Dermis microvascular lymphatic vessel endothelial cell (primary cell): ENCODE results near the gene SMS. TPM values are rescaled to one million over a fixed set of nuclear protein-coding genes. Genes with fewer than 3 reads are reported as not detected.
"Not testable (repeated sequence)": the region's sequence is repeated elsewhere in the genome, so short reads cannot be mapped to it uniquely, and the experiment has no call there.

Source experiments
- DNase-seq, 2 donors: peaks; one replicate each; pipeline versions ENCODE4 v3.0.0 to v3.0.0-alpha.2; 2010; ENCODE audit warnings: low read depth in 2 of 2
- total RNA-seq: library from RNA; depleted of rRNA; stranded (reverse); fragments of >200 nt; gene quantifications from 2 replicates; pipeline ENCODE4 v1.2.1, GENCODE V29; 2014

SMS gene
- total RNA-seq, 1 donor from 2014 or later, result 181 TPM

GRCh38 chrX:21950557-21950956 lies 10.0 kb downstream of the SMS start:
- not testable (repeated sequence) for DNase-seq

DNA sequence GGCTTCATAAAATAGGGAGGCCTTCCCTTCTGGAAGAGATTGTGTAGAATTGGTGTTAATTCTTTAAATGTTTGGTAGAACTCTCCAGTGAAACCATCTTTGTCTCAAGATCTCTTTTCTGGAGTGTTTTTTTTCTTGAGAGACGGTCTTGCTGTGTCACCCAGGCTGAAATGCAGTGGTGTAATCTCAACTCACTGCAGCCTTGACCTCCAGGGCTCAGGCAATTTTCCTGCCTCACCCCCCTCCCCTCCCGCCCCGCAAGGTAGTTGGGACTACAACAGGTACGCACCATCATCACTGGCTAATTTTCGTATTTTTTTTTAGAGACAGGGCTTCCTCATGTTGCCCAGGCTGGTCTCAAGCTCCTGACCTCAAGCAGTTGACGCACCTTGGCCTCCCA lies 12.1 kb downstream of the SMS start:
- DNase-seq, result no peak

- not testable (repeated sequence) for DNase-seq
These were observed 12.8 kb downstream of the SMS start for GRCh38 chrX:21953195-21953830.

GRCh38 chrX:21955403-21956189 lies 15.1 kb downstream of the SMS start:
- DNase-seq, result no peak

GRCh38 chrX:21956783-21957182 lies 16.3 kb downstream of the SMS start:
- DNase-seq, result no peak

DNA sequence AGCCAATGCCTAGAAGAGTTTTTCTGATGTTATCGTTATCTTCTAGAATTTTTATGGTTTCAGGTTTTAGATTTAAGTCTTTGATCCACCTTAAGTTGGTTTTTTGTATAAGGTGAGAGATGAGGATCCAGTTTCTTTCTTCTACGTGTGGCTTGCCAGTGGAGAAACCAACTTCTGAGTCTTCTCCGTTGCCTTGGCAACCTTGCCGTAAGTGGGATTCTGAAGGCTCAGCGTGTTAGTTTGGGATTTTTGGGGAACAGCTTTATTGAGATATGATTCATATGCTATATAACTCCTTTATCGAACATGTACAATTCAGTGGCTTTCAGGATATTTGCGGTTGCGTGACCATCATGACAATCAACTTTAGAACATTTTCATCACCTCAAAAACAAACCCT lies 17.7 kb downstream of the SMS start:
- no peak for DNase-seq

- no peak for DNase-seq
These were observed 18.4 kb downstream of the SMS start for GRCh38 chrX:21958916-21959315.

- no peak for DNase-seq
These were observed 19.0 kb downstream of the SMS start for GRCh38 chrX:21959362-21960051.

DNA sequence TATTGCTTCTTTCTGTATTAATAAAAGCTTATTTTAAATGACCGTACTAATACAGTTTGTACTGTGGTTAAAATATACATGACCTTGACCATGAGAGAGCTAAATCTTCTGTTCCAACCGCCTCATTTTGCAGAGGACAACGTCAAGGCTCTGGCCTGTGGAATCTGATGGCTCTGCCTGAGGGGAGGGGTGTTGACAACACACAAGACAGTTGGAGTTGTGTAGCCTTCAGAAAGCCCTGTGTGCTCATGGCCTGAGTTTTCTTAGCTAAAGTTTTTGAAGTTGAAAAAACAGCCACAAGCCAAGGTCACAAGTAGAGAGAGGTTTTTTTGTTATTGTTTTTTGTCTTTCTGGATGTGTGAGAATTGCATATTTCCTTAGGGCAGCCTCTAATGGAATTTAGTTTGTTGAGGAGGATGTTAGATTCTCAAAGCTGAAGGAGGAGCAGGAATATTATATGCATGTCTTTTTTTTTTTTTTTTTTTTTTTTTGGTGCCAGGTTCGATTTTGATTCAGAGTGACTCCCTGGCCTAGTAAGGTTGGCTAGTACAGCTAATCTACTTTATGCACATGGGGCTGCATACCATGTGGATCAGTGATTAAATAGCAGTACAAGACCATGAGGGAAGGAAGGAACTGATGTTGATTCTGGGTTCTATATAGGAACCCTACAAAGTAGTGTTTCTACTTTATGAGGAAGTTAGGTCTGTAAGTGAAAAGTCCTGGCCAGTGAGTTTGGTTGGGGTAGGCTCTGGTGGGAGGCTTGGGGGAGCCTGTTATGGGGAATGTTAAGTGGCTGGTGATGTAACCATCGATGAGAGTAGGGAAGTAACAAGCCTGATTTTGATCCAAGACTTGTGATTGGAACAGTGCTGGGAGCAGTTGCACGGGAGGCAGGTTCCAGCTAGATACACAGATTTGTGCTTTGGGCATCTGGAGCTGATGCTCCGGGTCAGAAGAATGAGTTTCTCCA lies 20.3 kb downstream of the SMS start:
- no peak for DNase-seq

GRCh38 chrX:21962361-21962760 lies 21.9 kb downstream of the SMS start:
- DNase-seq, result no peak

DNA sequence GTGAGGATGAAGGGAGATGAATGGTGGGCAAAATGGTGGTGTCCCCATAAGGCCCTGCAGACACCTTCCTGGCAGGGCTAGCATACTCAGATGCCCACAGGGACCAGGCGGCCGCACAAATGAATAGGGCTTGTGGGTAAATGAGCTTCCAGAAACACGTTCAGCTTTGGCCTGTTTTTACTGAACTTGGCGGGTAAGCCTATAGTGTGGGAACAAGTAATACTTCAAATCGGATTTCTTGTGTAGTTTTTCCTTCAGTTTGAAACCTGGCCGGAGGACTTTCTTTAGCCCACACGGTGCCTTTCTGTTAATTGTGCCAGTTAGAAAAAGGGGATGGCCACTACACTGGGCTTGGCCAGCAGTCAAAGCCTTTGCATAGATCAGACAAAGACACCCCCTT lies 22.8 kb downstream of the SMS start:
- no peak for DNase-seq

- no peak for DNase-seq
These were observed 23.4 kb downstream of the SMS start for GRCh38 chrX:21963731-21964405.

- no peak for DNase-seq
These were observed 26.4 kb downstream of the SMS start for GRCh38 chrX:21966866-21967265.

DNA sequence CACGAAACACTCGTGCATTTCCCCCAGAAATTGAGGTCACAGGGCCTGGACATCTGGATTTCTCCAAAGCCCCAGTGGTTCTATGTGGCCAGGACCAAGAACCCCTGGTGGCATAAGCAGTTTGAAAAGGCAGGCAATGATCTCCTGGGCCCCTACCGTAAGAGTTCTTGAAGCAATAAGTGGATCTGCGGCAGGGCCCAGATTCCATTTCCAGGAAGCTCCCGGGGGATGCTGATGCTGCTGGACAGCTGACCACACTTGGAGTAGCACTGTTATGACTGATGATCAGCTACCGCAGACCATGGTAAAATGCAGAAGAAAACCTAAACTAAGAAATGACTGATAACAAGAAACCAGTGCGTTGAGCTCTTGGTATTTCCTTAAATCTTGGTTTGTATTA lies 27.8 kb downstream of the SMS start:
- no peak for DNase-seq

- no peak for DNase-seq
These were observed 29.8 kb downstream of the SMS start for GRCh38 chrX:21970326-21970725.

- DNase-seq, result peak; percentile 54 to 74
These were observed 31.5 kb downstream of the SMS start for GRCh38 chrX:21972046-21972445.

DNA sequence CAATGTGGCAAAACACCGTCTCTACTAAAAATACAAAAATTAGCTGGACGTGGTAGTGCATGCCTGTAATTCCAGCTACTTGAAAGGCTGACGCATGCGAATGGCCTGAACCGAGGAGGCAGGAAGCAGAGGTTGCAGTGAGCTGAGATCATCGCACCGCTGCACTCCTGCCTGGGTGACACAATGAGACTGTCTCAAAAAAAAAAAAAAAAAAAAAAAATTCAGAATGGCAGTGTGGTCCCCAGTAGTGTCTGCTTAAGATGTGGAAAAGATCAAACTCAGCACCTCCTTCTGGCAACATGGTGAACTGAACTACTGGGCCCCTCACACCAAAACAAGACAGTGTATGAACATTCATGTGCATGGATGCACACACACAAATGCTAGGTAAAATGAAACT lies 32.2 kb downstream of the SMS start:
- DNase-seq, result peak in 1 of 2 donors; percentile 67

GRCh38 chrX:21973321-21974010 lies 33.0 kb downstream of the SMS start:
- DNase-seq, result no peak

GRCh38 chrX:21974011-21974385 lies 33.5 kb downstream of the SMS start:
- DNase-seq, result no peak

DNA sequence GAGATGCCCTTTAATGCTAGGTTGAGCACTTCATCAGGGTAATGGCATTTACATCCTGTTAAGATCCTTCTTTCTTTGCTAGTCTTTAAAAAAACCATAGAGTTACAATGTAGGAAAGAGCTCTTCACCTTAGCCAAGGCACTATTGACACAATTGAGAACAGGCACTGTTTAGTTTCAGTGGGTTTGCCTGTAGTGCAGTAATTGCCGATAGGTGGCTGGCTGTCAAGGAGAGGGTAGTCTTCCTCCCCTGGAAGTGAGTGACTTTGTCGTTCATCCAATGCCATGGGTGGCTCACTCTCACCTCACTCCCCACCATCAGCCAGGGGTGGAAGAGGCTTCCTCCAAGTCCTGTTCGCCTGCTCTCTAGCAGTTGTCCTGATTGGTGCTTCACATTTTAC lies 34.7 kb downstream of the SMS start:
- no peak for DNase-seq
